Panc1 (cell line): ENCODE measurements around the gene SIK3.

ENCODE experiments used
- POLR2AphosphoS5 ChIP-seq: IDR thresholded peaks from 2 replicates; pipeline ENCODE4 v1.6.1; 2012; ENCODE audit warnings: mild to moderate bottlenecking, low read depth, low read length, moderate library complexity
- TF ChIP-seq, protein P1 (sequence below): fragments of 450-650 bp; IDR thresholded peaks from 2 replicates; pipeline ENCODE4 v1.5.1; 2017; ENCODE audit warnings: mild to moderate bottlenecking

GRCh38 chr11:116981266-116981885 is 116.9 kb downstream of the SIK3 start:
- TF ChIP-seq, protein P1, sequence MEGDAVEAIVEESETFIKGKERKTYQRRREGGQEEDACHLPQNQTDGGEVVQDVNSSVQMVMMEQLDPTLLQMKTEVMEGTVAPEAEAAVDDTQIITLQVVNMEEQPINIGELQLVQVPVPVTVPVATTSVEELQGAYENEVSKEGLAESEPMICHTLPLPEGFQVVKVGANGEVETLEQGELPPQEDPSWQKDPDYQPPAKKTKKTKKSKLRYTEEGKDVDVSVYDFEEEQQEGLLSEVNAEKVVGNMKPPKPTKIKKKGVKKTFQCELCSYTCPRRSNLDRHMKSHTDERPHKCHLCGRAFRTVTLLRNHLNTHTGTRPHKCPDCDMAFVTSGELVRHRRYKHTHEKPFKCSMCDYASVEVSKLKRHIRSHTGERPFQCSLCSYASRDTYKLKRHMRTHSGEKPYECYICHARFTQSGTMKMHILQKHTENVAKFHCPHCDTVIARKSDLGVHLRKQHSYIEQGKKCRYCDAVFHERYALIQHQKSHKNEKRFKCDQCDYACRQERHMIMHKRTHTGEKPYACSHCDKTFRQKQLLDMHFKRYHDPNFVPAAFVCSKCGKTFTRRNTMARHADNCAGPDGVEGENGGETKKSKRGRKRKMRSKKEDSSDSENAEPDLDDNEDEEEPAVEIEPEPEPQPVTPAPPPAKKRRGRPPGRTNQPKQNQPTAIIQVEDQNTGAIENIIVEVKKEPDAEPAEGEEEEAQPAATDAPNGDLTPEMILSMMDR, result no peak
- TF ChIP-seq POLR2AphosphoS5, result no peak
